ENCODE results near the gene CYP39A1.

DNA sequence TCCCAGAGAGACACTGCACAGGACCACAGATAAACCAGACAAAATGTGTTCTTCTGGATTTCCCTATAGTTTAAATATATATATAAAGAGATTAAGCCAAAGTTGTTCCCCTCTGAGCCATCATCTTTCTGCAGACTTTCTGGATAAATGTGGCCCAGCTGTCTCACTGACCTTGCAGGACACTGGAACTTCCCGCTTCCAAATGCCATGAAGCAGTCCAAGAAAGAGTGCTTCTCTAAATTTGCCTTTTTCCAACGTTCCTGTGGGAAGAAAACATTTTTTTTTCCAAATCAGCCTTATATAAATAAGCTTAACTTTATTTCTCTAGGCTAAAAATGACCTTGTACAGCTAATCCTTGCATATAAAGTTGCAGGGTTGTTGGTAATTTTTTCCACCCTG is 65.7 kb downstream of the CYP39A1 start:
- TF ChIP-seq, protein P1, sequence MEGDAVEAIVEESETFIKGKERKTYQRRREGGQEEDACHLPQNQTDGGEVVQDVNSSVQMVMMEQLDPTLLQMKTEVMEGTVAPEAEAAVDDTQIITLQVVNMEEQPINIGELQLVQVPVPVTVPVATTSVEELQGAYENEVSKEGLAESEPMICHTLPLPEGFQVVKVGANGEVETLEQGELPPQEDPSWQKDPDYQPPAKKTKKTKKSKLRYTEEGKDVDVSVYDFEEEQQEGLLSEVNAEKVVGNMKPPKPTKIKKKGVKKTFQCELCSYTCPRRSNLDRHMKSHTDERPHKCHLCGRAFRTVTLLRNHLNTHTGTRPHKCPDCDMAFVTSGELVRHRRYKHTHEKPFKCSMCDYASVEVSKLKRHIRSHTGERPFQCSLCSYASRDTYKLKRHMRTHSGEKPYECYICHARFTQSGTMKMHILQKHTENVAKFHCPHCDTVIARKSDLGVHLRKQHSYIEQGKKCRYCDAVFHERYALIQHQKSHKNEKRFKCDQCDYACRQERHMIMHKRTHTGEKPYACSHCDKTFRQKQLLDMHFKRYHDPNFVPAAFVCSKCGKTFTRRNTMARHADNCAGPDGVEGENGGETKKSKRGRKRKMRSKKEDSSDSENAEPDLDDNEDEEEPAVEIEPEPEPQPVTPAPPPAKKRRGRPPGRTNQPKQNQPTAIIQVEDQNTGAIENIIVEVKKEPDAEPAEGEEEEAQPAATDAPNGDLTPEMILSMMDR (IDR thresholded peaks at IDR 0.05), result no peak
- TF ChIP-seq POLR2A (IDR thresholded peaks at IDR 0.05) (no peak), EP300 (IDR thresholded peaks at IDR 0.05) (no peak)
